T1000 (cell line): ENCODE results near the gene NOP14.
"Not testable (repeated sequence)": the region's sequence is repeated elsewhere in the genome, so short reads cannot be mapped to it uniquely, and the experiment has no call there.

ENCODE experiments used
- DNase-seq: peaks from one replicate; lab custom pipeline; 2025; ENCODE audit warnings: mixed read lengths; lab: John Stamatoyannopoulos, UW

The NOP14 gene

DNA sequence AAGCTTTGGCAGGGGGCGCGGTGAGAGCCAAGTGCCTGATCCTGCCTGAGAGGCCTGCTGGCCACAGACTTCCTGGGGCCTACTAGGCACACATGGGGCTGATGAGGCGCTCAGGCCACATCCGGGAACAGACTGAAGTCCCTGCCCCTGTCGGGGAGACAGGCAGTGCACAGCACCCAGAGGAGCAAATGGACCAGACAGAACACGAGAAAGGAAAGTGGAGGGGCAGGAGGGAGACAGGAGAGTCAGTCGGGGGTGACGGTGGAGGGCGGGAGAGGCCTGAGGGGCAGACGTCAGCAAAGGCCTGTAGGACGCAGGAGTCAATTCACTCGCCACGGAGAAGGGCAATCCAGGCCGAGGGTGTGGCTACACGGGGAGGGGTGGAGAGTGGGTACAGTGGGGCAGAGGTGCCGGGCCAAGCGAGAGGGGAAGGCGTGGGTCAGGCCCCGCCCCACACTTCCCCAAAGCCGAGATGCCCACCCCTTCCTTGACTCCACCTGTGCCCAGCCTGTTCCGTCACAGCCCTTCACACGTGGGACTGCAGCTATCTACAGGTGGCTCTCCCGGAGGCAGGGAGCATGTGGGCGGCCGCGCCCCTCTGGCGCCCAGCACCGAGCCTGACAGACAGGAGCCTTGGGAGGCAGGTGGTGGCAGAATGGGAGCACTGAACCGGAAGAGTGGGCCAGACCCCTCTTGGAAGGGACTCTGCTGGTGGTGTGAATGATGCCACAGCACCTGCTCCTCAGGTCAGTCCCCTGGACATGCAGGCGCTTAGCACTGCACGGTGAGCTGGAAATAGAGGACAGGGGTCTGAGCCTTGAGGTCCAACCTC lies 20.5 kb downstream of the NOP14 start:
- DNase-seq = no peak

DNA sequence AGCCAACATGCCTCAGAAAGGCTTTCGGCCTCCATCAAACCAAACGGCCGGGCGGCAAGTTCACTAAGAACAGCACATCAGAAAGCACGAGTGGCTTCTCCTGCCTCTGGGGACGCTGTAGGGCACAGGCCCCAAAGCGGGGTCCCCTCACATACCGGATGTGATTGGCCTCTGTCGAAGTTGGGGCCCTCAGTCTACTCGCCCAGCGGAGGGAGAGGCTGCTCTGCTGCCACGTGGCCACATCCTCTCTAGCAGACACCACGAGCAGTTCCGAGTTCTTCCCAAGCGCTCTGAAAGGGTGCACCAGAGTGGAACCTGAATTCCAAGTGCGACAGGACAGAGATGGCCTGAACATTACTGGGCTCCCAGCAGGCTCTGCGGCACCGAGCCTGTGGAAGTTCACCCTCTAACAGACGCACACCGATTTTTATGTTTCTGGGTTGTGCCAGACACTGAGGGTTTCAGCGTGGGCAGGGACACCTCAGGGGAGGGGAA lies 21.1 kb downstream of the NOP14 start:
- no peak for DNase-seq

DNA sequence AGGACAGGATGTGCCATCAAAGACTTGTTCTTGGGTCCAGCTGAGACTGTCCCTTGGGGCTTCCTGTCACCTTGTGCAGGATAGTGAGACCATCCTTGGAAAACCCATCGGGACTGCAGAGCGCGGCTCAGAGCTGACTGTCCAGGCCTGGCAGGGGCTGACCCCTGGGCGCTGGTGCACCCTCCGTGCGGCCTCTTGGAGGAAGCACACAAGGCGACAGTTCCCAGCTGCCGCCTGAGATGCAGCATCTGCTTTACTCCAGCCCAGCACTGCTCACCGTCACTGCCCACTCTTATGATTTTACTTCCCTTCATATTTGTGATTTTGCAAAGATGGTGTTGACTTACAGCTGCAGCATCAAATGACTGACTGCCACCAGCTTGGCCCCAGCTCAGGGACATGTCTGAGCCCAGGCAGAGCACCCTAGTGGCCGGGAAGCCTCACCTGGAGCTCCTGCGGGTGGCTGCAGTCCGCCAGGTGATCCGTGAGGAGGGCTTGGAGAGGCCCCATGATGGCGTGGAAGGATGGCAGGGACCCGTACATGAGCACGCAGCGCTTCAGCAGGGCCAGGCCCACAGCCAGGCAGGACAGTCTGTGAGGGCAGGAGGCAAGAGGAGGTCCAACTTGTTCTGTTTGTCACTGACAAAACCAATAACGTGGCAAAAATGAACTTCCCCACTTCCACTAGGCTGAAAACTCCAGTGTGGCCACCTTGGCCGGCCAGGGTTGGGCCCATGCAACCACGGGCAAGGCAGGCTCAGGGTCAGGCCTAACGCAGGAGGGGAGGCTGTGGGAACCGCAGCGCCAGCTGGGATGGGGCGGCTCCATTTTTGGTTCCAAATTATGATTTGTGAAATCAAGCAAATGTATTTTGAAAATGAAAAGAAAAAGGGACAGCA lies 21.8 kb downstream of the NOP14 start:
- DNase-seq = no peak

DNA sequence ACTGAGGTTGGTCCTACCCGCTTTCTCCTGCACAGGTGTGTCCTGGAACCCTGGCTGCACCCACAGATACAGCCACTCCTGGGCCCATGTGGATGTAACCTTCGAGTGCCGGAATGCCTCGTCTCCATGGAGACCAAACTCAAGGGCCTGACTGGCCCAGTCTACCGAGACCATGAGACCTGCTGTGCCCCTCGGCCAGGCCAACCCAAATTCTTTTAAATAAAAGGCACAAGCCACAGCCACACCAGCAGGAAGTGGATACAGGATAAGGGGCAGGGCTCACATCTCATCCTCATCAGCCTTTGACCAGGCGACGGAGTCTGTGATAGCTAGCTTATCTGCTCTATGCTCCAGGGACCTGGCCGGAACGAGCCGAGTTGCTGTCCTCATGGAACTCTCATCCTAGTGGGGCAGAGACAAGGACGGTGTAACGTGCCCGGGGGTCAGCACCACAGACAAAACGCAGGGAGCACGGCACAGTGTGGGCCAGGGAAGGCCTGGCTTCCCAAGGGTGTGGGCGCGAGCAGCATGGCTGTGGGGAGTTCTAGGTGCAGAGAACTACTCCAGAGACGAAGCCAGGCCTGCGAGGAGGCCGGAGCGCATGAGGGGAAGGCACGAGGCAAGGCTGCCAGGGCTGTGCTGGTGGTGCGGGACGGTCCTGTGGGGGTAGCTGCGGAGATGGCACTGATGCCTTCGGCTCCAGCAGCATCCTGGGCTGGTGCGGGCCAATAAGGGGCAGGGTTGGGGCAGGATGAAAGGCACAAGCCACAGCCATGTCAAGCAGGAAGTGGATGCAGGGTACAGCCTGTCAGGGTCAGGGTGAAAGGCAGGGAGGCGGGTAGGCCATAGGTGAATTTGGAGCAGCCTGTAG lies 22.7 kb downstream of the NOP14 start:
- no peak for DNase-seq

DNA sequence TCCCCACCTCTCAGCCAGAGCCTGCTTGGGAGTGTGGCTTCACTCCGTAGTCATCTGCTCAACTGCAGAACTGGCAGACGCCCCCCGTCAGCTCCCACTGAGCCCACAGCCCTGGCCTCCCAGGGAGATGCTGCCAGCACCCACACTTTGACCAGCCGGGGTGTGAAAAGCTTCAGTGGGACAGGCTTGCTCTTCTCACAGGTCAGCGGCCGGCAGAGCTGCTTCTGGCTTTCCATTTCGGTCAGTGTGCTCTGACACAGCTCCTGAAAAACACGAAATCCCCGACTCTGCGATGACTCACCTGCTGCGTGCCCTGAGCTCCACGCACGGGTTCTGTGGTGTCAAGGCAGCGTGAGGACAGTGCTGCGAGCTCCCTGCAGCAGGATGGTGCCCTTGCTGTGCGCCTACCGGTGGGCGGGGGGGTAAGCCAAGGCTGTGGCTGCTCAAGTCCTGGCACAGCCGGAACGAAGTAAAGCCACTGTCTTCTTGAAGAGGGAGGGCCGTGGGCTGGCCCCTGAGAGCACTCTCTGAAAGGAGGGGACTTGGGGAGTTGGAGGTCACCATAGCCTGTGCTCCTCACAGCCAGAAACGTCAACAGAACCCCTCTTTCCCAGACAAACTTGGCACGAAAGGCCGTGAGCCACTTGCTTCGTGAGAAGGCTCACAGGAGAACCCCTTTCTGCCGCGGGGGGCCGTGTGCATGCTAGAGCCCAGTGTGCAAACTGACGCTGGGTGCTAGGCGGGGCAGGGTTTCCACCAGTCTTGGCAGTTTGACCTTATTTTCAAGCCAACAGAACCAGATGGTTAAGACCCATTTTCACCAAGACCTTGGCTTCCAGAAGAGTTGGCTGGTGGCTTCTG lies 23.6 kb downstream of the NOP14 start:
- no peak for DNase-seq

DNA sequence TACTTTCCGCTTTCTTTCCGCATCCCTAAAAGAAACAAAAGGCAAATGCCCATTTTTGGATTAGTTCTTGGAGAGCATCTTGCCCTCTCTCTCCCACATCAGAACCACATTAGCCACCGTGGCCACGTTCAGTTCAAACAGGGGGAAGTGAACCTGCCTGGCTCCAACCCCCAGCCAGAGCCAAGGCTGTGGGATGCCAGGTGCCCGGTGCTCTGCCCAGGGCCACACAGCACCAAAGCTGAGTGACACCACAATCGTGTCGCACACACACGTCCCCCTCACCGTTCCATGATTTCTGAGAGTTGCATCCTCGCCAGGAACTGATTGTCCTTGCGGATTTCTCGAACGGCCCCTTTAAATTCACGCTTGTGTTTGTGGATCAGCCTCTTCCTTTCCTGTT lies 24.3 kb downstream of the NOP14 start:
- no peak for DNase-seq

DNA sequence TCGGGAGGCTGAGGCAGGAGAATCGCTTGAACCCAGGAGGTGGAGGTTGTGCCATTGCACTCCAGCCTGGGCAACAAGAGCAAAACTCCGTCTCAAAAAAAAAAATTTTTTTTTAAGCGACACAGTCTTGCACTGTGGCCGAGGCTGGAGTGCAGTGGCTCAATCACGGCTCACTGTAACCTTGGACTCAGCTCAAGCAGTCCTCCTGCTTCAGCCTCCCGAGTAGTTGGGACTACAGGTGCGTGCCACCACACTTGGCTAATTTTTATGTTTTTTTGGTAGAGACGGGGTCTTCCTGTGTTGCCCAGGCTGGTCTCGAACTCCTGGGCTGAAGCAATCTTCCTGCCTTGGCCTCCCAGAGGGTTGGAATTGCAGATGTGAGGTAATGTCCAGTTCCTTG lies 24.8 kb downstream of the NOP14 start:
- not testable (repeated sequence) for DNase-seq

DNA sequence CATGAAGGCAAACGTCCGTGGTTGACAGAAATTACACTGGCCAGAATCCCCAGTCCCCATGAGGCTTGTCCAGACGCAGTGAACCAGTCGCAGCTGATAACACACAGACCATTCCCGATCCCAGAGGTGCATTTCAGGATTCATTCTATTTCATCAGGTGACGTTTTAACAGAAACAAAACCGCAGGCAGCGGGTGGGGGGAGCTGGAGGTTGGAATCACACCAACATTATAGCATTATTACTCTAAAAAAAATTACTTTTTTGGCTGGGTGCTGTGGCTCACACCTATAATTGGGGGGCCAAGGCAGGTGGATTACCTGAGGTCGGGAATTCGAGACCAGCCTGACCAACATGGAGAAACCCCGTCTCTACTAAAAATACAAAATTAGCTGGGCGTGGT lies 25.2 kb downstream of the NOP14 start:
- DNase-seq = no peak

DNA sequence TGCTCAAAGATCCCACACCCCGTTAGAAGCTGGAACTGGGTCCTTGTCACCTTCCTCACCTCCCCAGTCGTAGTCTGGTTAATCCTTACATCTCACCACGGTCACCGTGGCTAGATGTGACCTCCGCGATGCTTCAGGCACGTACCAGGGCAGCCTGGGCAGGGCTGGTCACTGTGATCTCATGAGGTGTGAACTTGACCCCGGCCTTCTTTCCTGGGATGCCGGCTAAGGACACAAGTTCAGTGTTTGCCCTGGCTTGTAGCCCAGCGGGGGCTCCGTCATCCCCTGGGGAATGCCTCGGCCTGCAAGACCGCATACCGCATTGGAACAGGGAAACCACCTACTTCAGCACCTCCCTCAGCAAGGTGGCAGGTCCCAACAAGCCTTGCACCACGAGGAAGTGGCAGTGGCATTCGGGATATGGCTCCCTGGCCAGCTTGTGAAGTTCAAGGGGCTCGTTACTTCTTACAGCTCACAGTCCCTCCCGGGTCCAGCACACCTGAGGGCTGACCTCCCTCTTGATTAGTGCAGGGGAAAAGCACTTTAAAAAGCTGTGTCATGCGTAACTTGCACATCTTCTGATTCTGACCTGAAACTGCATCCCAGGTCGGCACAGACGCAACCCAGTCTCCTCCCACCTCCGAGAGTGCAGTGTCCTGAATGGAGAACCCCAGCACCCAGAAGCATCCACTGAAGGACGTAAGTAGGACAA lies 25.9 kb downstream of the NOP14 start:
- DNase-seq = no peak

DNA sequence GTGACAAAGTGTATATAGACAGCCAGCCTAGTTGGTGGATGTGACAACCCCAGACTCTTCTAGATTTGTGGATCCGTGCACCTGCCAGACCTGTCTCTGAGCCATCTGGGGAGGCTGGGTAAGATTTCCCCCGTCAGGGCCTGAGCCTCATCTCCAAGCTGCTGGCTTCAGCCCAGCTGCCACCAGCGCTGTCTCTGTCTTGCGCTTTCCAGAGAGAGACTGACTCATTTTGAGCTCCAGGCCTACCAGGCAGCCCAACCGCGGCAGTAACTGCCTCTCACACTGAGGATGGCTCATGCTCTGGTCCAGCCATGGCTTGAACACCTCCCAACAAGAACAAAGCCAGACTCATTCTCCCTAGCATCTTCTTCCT lies 26.4 kb downstream of the NOP14 start:
- DNase-seq = peak; percentile 40

DNA sequence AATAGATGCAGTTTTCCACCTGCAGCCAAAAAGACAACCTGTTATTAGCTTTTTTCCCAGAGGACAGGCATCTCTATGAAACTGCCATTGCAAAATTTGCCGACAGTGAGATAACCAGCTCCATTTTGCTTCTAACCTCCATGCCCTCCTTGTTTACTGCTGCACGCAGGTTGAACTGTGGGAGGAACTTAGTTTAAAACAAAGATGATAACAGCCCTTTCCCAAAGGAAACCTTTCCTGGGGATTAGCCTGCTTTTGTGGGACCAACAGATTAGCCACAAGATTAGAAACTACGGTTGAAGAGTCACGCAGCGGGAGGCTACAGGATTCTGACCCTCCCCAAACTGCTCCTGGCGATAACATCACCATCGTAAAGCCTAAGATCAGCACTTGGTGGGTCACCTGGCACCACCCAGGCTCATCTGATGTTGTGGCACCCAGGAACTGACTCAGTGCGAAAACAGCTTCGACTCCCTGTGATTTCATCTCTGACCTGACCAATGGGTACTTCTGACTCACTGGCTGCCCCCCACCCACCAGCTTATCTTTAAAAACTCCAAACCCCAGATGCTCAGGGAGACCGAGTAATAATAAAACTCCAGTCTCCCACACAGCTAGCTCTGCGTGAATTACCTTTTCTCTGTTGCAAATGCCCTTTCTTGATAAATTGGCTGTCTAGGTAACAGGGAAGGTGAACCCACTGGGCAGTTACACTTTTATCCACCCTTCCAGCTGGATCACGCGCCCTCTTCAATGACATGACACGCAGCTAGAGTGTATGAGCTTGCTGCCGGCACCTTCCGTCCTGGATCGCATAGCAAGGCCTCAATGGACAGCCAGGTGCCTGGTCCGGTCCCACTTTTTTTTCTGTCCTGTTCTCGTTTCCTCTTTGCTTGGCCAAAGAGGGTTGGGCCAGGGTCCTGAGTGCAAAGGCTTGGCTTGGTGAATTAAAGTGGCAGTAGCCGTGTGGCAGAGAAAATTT lies 27.2 kb downstream of the NOP14 start:
- DNase-seq = peak; percentile 44

DNA sequence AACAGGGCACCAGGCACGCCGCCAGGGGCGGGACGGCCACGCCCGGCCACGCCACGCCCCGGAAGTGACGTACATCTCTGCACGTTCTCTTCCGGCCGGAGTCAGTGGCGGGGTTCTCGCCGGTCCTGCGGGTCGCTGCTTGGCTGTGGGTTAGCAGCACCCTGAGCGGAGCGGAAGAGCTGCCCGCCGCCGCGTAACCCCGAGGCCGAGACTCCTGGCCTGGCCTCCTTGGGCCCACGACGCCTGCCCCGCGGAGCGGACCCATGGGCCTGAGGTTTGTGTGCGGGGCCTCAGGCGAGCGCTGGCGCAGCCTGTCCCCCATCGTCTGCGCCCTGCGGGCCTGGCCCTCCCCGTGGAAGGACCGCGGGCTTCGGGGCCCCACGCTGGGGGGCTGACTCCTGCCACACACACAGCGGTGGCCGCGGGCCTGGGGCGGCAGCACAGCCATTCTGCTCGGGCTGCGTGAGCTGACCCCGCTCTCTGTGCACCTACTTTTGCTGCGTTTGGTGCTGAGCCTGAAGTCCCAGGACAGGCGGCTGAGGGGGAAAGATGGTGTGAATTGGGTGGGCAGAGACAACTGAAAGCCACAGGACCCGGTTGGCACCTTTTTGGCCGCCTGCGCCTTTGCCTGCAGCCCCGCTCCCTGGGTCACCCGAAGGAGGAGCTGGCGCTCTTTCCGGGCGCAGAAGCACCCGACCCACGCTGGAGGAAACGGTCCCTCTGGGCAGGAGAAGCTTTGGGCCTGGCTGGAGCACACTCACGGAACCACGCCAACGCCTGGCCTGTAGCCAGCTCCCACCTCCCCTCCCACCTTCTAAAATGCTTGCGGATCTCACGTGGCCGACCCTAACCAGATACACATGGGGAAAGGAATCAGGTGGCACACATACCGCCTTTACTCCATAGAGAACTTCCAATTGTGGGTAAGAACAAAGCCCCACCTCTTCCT lies 28.1 kb downstream of the NOP14 start:
- peak; percentile 85 for DNase-seq

DNA sequence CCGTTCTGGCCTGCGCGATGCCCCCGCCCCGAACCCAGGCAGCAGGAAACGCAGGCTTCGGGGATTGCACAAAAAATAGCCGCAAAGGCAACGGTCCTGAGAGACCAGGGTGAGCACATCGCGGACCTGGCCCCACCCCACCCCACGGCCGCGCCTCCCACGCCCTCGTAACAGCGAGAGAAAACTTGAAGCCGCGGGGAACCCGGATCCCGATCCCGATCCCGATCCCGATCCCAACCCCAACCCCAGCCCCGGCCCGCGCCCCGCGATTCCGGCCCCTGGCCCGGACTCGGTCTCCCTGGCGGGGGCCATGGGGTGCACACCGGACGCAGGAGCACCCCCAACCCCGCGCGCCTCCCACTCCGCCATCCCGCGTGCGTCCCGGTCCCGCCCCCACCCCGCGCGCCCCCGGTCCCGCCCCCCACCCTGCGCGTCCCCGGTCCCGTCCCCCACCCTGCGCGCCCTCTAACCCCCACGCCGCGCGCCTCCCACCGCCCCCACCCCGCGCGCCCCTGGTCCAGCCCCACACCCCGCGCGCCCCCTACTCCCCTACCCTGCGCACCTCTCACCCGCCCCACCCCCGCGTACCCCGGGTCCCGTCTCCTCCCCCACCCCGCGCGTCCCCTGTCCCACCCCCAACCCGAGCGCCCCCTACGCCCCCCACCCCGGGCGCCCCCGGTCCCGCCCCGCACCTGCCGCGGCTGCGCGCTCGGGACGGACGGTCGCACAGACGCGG lies 29.0 kb downstream of the NOP14 start:
- peak; percentile 28 for DNase-seq

DNA sequence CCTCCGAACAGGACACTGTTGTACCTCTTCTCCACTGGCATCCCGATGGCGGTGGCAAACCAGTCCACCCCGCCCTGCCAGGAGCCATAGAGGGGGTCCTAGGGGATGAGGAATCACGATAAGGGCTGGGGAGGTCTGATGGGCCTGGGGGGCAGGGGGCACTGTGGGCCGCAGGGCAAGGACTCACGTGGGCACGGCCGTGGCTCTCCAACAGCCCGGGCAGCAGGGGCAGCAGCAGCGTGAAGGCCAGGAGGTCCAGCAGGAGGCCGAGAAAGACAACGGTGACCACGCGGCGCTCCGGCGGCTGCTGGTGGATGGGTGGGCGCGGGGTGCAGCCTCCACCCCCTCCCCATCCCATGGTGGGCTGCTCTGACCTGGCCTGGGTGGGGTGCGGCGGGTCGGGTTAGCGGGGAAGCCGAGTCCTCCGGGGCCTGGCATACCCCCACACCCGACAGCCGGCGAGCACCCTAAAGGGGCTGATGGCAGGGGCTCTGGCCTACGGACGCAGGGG lies 29.6 kb downstream of the NOP14 start:
- DNase-seq = no peak

DNA sequence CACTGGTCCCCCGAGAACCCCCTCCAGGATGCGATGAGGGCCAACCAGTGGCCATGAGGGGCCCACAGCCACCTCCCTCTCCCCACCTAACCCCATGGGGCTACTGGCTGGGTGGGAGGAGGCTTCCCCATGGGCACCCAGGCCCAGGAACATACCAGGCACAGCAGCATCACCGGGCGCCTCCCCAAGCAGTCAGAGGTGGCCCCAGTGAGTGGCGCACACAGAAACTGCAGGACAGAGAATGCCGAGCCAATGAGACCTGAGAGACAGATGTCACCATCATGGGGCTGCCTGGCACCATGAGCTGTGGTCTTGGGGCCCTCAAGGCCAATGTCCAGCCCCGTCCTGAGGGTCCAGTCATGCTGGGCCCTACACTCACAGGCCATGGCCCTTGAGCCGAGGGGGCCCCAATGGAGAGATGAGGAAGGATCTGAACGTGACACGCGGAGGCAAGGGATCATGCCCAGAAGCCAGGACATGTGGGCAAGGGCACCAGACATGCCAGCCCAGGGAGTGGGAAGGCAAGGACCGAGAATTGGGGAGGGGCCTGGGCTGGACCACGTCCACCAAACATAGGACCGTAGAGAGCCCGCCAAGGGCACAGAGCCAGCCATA lies 30.1 kb downstream of the NOP14 start:
- no peak for DNase-seq

DNA sequence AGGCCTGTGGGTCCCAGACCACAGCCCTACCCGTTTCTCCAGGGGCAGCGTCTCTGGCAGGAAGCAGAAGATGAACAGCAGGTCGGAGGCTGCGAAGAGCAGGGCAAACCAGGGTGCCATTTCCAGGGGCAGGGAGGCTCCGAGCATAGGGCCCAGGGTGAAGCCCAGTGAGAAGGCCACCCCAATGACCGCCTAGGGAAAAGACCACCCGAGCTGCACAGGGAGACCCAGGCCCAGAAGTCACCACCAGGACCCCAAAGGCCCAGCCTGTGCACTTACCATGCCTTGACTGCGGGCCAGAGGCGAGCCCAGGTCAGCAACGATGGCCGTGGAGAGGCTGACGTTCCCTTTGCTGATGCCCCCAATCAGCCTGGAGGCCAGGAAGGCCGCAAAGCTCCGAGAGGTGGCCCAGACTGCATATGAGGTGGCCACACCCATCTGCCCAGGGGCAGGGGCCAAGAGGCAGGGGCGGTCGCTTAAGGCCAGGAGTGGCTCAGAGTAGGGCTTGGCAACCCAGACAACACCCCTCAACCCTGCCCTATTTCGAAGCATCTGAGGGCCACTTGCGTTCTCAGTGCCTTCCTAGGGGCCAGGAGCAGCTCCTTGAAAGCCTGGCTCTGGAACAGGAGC lies 30.8 kb downstream of the NOP14 start:
- no peak for DNase-seq
